HCT116 (cell line): ENCODE results near the gene TDRD3. TPM values are rescaled to one million over a fixed set of nuclear protein-coding genes. Genes with fewer than 3 reads are reported as not detected.

ENCODE experiments used
- ATAC-seq: fragments of 200-7000 bp; cut with Tn5 transposase; 2 replicates; pipeline ENCODE4 v1.9.1; 2020; ENCODE audit warnings: mild to moderate bottlenecking, moderate library complexity
- BruUV-seq: library from RNA; stranded (reverse); fragments of 400-500 nt; replicated peaks from 2 replicates; lab custom pipeline; 2021; lab: Mats Ljungman, UMichigan
- CTCF ChIA-PET: fragments of 300-600 bp; sonication (Branson Sonifier 250); formaldehyde crosslinking; loops from one replicate; lab custom pipeline; 2021; ENCODE audit warnings: antibody characterized with exemption; lab: Charles Lee
- POLR2A ChIA-PET: fragments of 300-600, 350-600 bp; sonication (Branson Sonifier 250); formaldehyde crosslinking; loops from one replicate; lab custom pipeline; 2021; ENCODE audit warnings: antibody characterized with exemption; lab: Charles Lee
- RAD21 ChIA-PET, 2 experiments: fragments of 300-600 bp; sonication (Branson Sonifier 250); formaldehyde crosslinking; loops; one replicate each; lab custom pipeline; 2023; ENCODE audit warnings: low total read pairs in 2 of 2; ENCODE audit not compliant: uncharacterized antibody in 2 of 2, unreplicated experiment in 2 of 2, low non-redundant PET in 1 of 2; lab: Charles Lee
- DNase-seq: peaks from one replicate; pipeline ENCODE4 v3.0.0-alpha.2; 2010; ENCODE audit warnings: low read depth, low spot score
- H2AFZ ChIP-seq: fragments of 200-600 bp; shearing (Covaris generic), sonication (generic); 2 replicates; pipeline ENCODE4 v1.6.1; 2017; ENCODE audit warnings: low read depth, mixed run types, mixed read lengths, antibody characterized with exemption, low read length; ENCODE audit not compliant: poor library complexity, severe bottlenecking
- H3K27ac ChIP-seq: 2 replicates; pipeline ENCODE4 v1.5.1; 2012; ENCODE audit warnings: low read depth, low read length
- H3K27me3 ChIP-seq: fragments of 200-600 bp; sonication (generic); 2 replicates; pipeline ENCODE4 v1.6.1; 2016; ENCODE audit warnings: mixed run types, low read length, mixed read lengths; ENCODE audit not compliant: insufficient read depth
- H3K36me3 ChIP-seq, 2 experiments: fragments of 200-500 bp in 1 of 2; fragments of 200-600 bp in 1 of 2; sonication (Bioruptor generic) in 1 of 2; sonication (generic) in 1 of 2; 2 replicates each; pipeline versions ENCODE4 v1.5.1 to v1.6.1; 2014 to 2016; ENCODE audit warnings: low read length in 2 of 2, inconsistent platforms in 1 of 2, mixed read lengths in 1 of 2, mixed run types in 1 of 2; ENCODE audit not compliant: insufficient read depth in 2 of 2, control insufficient read depth in 1 of 2
- H3K4me1 ChIP-seq, 2 experiments: fragments of 200-600 bp in 1 of 2; sonication (generic) in 1 of 2; 2 replicates each; pipeline versions ENCODE4 v1.5.1 to v1.6.1; 2012 to 2017; ENCODE audit warnings: low read length in 2 of 2, inconsistent platforms in 1 of 2, mild to moderate bottlenecking in 1 of 2, mixed read lengths in 1 of 2, mixed run types in 1 of 2, moderate library complexity in 1 of 2; ENCODE audit not compliant: insufficient read depth in 2 of 2, control insufficient read depth in 1 of 2
- H3K4me2 ChIP-seq: fragments of 200-600 bp; sonication (generic); 2 replicates; pipeline ENCODE4 v1.6.1; 2017; ENCODE audit warnings: mixed run types, low read length, mixed read lengths
- H3K4me3 ChIP-seq, 2 experiments: fragments of 200-600 bp in 1 of 2; sonication (generic) in 1 of 2; replicated peaks in 1 of 2; 2 replicates each; pipeline ENCODE4 v1.5.1; 2011 to 2016; ENCODE audit warnings: low read length in 2 of 2, control low read depth in 1 of 2, low read depth in 1 of 2, mild to moderate bottlenecking in 1 of 2, mixed read lengths in 1 of 2, mixed run types in 1 of 2
- H3K79me2 ChIP-seq: fragments of 200-600 bp; sonication (generic); 2 replicates; pipeline ENCODE4 v1.6.1; 2017; ENCODE audit warnings: mild to moderate bottlenecking, mixed run types, low read length, moderate library complexity, mixed read lengths; ENCODE audit not compliant: insufficient read depth
- H3K9ac ChIP-seq: fragments of 200-600 bp; sonication (generic); 2 replicates; pipeline ENCODE4 v1.6.1; 2016; ENCODE audit warnings: low read length, mixed read lengths
- H3K9me2 ChIP-seq: fragments of 200-600 bp; sonication (generic), shearing (Covaris generic); 2 replicates; pipeline ENCODE4 v1.6.1; 2017; ENCODE audit warnings: mixed run types, mild to moderate bottlenecking, moderate library complexity; ENCODE audit not compliant: insufficient read depth
- H3K9me3 ChIP-seq, 2 experiments: fragments of 200-500 bp in 1 of 2; fragments of 200-600 bp in 1 of 2; sonication (Bioruptor generic) in 1 of 2; sonication (generic) in 1 of 2; 2 replicates each; pipeline ENCODE4 v1.6.1; 2014 to 2017; ENCODE audit warnings: low read length in 2 of 2, mixed read lengths in 2 of 2, inconsistent platforms in 1 of 2, low read depth in 1 of 2, mild to moderate bottlenecking in 1 of 2, mixed run types in 1 of 2, moderate library complexity in 1 of 2; ENCODE audit not compliant: control insufficient read depth in 1 of 2, insufficient read depth in 1 of 2
- H4K20me1 ChIP-seq: fragments of 200-600 bp; sonication (generic), shearing (Covaris generic); 2 replicates; pipeline ENCODE4 v1.6.1; 2017; ENCODE audit warnings: mixed run types, mild to moderate bottlenecking, moderate library complexity; ENCODE audit not compliant: insufficient read depth
- ATF3 ChIP-seq: IDR thresholded peaks from 2 replicates; pipeline ENCODE4 v1.6.1; 2012
- EGR1 ChIP-seq: IDR thresholded peaks from 2 replicates; pipeline ENCODE4 v1.6.1; 2012; ENCODE audit warnings: low read depth
- EZH2phosphoT487 ChIP-seq: fragments of 200-600 bp; IDR thresholded peaks from 2 replicates; pipeline ENCODE4 v1.6.1; 2018; ENCODE audit warnings: antibody characterized with exemption, borderline replicate concordance
- JUND ChIP-seq: IDR thresholded peaks from 2 replicates; pipeline ENCODE4 v1.6.1; 2012
- MAX ChIP-seq: IDR thresholded peaks from 2 replicates; pipeline ENCODE4 v1.6.1; 2012
- POLR2A ChIP-seq: IDR thresholded peaks from 2 replicates; pipeline ENCODE4 v1.7.0; 2011; ENCODE audit warnings: borderline replicate concordance; ENCODE audit not compliant: insufficient read depth, insufficient read length; ENCODE audit errors: extremely low read depth
- POLR2AphosphoS5 ChIP-seq: IDR thresholded peaks from 2 replicates; pipeline ENCODE4 v1.6.1; 2011; ENCODE audit warnings: mild to moderate bottlenecking, low read depth, low read length, moderate library complexity
- REST ChIP-seq: IDR thresholded peaks from 2 replicates; pipeline ENCODE4 v1.6.1; 2012; ENCODE audit warnings: low read depth
- SP1 ChIP-seq: IDR thresholded peaks from 2 replicates; pipeline ENCODE4 v1.6.1; 2012; ENCODE audit warnings: low read depth
- TCF7L2 ChIP-seq: IDR thresholded peaks from 2 replicates; pipeline ENCODE4 v1.7.0; 2011; ENCODE audit warnings: borderline replicate concordance, inconsistent platforms; ENCODE audit not compliant: insufficient read depth, insufficient read length; ENCODE audit errors: extremely low read depth
- YY1 ChIP-seq: IDR thresholded peaks from 2 replicates; pipeline ENCODE4 v1.6.1; 2011; ENCODE audit warnings: low read length, low read depth, moderate library complexity, mild to moderate bottlenecking; ENCODE audit not compliant: insufficient replicate concordance; ENCODE audit errors: extremely low read depth
- ZFX ChIP-seq: fragments of 450-650 bp; IDR thresholded peaks from 2 replicates; pipeline ENCODE4 v1.6.1; 2017
- intact Hi-C: fragments of 100-400 bp; cut with micrococcal nuclease; formaldehyde crosslinking; loops from 2 replicates; pipeline ENCODE4 v1.10.0; 2022
- total RNA-seq: library from RNA; stranded (reverse); gene quantifications from one replicate; pipeline ENCODE4 v1.2.1, GENCODE V29; 2021; ENCODE audit not compliant: unreplicated experiment

The TDRD3 gene
- total RNA-seq, 1 experiment from 2014 or later, result 16.9 TPM

GRCh38 chr13:60410299-60410698 is 13.3 kb downstream of the TDRD3 start:
- TF ChIP-seq EZH2phosphoT487, result no peak
- no peak for TF ChIP-seq POLR2A
- TF ChIP-seq TCF7L2, result no peak
- no peak for ATAC-seq
- Histone ChIP-seq H2AFZ (no peak overlapping the region), H3K9me3 (no peaks in the 10 kb centered on the region), H3K4me3 (no peak overlapping the region), H3K4me2 (no peak overlapping the region), H3K36me3 (no peaks in the 10 kb centered on the region), H3K4me1 (no peaks in the 10 kb centered on the region), H3K9ac (no peak overlapping the region), H3K9me2 (no peaks in the 10 kb centered on the region), H4K20me1 (no peaks in the 10 kb centered on the region), H3K27ac (no peak overlapping the region), H3K79me2 (peaks cover 22% of the 10 kb centered on the region), H3K27me3 (no peaks in the 10 kb centered on the region)
- RAD21 ChIA-PET, result no interaction called here
- no TSS peak for BruUV-seq
- no peak for DNase-seq
- CTCF ChIA-PET, result interaction anchor here (1.2 kb wide), 1 partner anchor 21 kb away, joined by 3 read pairs; no protein-coding TSS in a partner anchor
- intact Hi-C loops, result no loop called here
- POLR2A ChIA-PET, result no interaction called here

GRCh38 chr13:60411464-60411863 is 14.4 kb downstream of the TDRD3 start:
- POLR2A ChIA-PET, result no interaction called here
- CTCF ChIA-PET, result interaction anchor here (1.2 kb wide), 1 partner anchor 20 kb away, joined by 3 read pairs; no protein-coding TSS in a partner anchor
- TF ChIP-seq EGR1 (no peak), MAX (no peak), EZH2phosphoT487 (no peak), POLR2AphosphoS5 (no peak), SP1 (no peak), ZFX (no peak), REST (no peak), ATF3 (no peak), JUND (no peak), YY1 (no peak)
- TF ChIP-seq, all 23 proteins: peak for 0

More at GRCh38 chr13:60411464-60411863, 14.4 kb downstream of the TDRD3 start:
- Histone ChIP-seq H3K27ac (no peak overlapping the region), H3K36me3 (no peaks in the 10 kb centered on the region), H3K4me1 (no peaks in the 10 kb centered on the region), H3K9me3 (no peaks in the 10 kb centered on the region), H3K27me3 (no peaks in the 10 kb centered on the region), H3K4me2 (no peak overlapping the region), H4K20me1 (no peaks in the 10 kb centered on the region), H3K79me2 (peaks cover 10% of the 10 kb centered on the region), H2AFZ (no peak overlapping the region), H3K9ac (no peak overlapping the region), H3K9me2 (no peaks in the 10 kb centered on the region), H3K4me3 (no peak overlapping the region)
- DNase-seq (no peak), ATAC-seq (no peak)
- RAD21 ChIA-PET, result no interaction called here
- no TSS peak for BruUV-seq
- intact Hi-C loops, result no loop called here
